Ovary (tissue), 3 donors: ENCODE data around the gene CDIPT.

Experiments
- EP300 ChIP-seq: sonication (generic); formaldehyde crosslinking; IDR thresholded peaks from one replicate; pipeline ENCODE4 v1.6.1; 2017; ENCODE audit warnings: antibody characterized with exemption
- POLR2A ChIP-seq: fragments of 450-650 bp; IDR thresholded peaks from one replicate; pipeline ENCODE4 v1.6.1; 2017; ENCODE audit warnings: antibody characterized with exemption, mild to moderate bottlenecking, moderate library complexity
- TF ChIP-seq, protein P1 (sequence below), 3 donors: fragments of 450-650 bp in 2 of 3; fragments of 200-600 bp in 1 of 3; IDR thresholded peaks; one replicate each; pipeline versions ENCODE4 v1.5.1 to v1.8.0; 2016 to 2022; ENCODE audit warnings: antibody characterized with exemption in 3 of 3, mild to moderate bottlenecking in 1 of 3
- donor health status: DM: no; HTN: no; CAD: no.

DNA sequence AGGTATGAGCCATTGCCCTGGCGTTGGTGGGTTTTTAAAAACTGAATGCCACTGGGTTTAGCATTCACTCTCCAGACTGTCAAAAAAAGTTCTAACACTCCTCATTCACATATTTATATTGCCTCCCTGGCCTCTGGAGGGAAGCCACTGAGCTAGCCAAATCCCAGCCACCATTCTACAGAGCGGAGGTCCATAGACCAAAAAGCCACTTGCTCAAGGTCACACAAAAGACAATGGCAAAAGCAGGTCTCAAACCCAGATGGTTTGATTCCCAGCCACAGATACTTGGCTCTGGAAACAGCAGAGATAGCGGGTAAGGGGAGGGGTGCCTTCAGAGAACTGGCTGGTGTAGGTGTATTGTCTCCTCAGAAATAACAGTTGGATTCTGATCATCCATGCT lies 18.0 kb upstream of the CDIPT start:
- TF ChIP-seq, protein P1, sequence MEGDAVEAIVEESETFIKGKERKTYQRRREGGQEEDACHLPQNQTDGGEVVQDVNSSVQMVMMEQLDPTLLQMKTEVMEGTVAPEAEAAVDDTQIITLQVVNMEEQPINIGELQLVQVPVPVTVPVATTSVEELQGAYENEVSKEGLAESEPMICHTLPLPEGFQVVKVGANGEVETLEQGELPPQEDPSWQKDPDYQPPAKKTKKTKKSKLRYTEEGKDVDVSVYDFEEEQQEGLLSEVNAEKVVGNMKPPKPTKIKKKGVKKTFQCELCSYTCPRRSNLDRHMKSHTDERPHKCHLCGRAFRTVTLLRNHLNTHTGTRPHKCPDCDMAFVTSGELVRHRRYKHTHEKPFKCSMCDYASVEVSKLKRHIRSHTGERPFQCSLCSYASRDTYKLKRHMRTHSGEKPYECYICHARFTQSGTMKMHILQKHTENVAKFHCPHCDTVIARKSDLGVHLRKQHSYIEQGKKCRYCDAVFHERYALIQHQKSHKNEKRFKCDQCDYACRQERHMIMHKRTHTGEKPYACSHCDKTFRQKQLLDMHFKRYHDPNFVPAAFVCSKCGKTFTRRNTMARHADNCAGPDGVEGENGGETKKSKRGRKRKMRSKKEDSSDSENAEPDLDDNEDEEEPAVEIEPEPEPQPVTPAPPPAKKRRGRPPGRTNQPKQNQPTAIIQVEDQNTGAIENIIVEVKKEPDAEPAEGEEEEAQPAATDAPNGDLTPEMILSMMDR (IDR thresholded peaks at IDR 0.05) = no peak
- TF ChIP-seq EP300 = no peak
- no peak for TF ChIP-seq POLR2A
